ENCODE measurements around the gene EPYC. TPM values are rescaled to one million over a fixed set of nuclear protein-coding genes. Genes with fewer than 3 reads are reported as not detected.

Gene EPYC
- total RNA-seq, 4 donors from 2014 or later = not detected

DNA sequence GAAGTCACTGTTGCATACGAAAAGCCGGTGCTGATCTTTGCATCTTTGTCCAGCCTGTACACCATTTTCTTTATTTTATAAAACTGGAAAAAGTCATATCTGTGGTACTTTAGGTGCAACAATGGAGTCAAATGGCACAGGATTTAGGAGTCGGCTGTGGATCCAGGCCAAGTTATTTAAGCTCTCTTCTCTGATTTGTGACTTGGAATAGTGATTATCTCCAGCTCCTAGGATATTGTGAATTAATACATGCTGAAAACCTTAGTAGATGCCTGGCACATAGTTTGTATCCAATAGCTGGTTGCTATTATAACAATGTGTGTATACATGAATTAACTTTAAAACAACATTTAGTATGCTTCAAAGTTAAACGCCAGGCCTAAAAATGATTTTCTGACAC lies 43.6 kb downstream of the EPYC start:
- no peaks in the 10 kb centered on the region for H3K27me3 ChIP-seq
- no peak for DNase-seq (ENCODE audit: extremely low spot score)
- no peak for TF ChIP-seq POLR2AphosphoS5 (IDR thresholded peaks at IDR 0.05)
- TF ChIP-seq, protein P1, sequence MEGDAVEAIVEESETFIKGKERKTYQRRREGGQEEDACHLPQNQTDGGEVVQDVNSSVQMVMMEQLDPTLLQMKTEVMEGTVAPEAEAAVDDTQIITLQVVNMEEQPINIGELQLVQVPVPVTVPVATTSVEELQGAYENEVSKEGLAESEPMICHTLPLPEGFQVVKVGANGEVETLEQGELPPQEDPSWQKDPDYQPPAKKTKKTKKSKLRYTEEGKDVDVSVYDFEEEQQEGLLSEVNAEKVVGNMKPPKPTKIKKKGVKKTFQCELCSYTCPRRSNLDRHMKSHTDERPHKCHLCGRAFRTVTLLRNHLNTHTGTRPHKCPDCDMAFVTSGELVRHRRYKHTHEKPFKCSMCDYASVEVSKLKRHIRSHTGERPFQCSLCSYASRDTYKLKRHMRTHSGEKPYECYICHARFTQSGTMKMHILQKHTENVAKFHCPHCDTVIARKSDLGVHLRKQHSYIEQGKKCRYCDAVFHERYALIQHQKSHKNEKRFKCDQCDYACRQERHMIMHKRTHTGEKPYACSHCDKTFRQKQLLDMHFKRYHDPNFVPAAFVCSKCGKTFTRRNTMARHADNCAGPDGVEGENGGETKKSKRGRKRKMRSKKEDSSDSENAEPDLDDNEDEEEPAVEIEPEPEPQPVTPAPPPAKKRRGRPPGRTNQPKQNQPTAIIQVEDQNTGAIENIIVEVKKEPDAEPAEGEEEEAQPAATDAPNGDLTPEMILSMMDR (IDR thresholded peaks at IDR 0.05) = no peak
- no peak for TF ChIP-seq EP300 (IDR thresholded peaks at IDR 0.05)
- no peak for TF ChIP-seq POLR2A (IDR thresholded peaks at IDR 0.05; ENCODE audit: low read depth)
- H3K4me1 ChIP-seq = no peaks in the 10 kb centered on the region
- no peak overlapping the region for H3K4me3 ChIP-seq
- intact Hi-C loops (cut with DNase I) = no loop called here
- 96% methylated on average over 4 of the region's 4 CpGs for WGBS
- H3K36me3 ChIP-seq = no peaks in the 10 kb centered on the region
- no peaks in the 10 kb centered on the region for H3K9me3 ChIP-seq
- H3K27ac ChIP-seq (replicated peaks in 1 of 4) = no peak overlapping the region

- H3K4me1 ChIP-seq = no peaks in the 10 kb centered on the region
- intact Hi-C loops (cut with DNase I) = no loop called here
- H3K27ac ChIP-seq (replicated peaks in 1 of 4) = no peak overlapping the region
- H3K36me3 ChIP-seq = no peaks in the 10 kb centered on the region
- no peaks in the 10 kb centered on the region for H3K27me3 ChIP-seq
- TF ChIP-seq POLR2AphosphoS5 (IDR thresholded peaks at IDR 0.05) (no peak), EP300 (IDR thresholded peaks at IDR 0.05) (no peak)
- TF ChIP-seq, protein P1 (IDR thresholded peaks at IDR 0.05) = peak; percentile 55 to 70 (median 56)
- 3% methylated on average over 4 of the region's 4 CpGs for WGBS
- no peaks in the 10 kb centered on the region for H3K9me3 ChIP-seq
- no peak for DNase-seq (ENCODE audit: extremely low spot score)
- no peak overlapping the region for H3K4me3 ChIP-seq
These were observed 45.1 kb downstream of the EPYC start for GRCh38 chr12:90959538-90960139.

DNA sequence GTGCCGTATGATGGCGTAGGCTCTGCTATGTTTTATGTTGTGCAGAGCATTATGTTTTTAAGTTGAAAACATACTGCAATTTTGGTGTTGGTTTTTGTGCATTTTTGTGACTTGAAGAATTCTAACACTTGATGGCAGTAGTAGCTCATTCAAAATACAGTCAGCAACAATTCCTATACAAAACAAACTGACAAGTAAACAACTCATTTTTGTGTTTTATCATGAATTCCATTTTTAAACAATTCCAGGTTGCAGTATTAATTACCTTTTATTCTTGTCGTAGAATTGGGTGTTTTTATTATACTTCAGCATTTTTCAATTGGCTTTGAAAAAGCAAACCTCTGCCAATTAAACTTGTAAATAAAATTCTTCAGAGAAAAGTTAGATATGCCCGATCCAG lies 45.7 kb downstream of the EPYC start:
- no peaks in the 10 kb centered on the region for H3K4me1 ChIP-seq
- H3K27me3 ChIP-seq = no peaks in the 10 kb centered on the region
- H3K27ac ChIP-seq (replicated peaks in 1 of 4) = no peak overlapping the region
- intact Hi-C loops (cut with DNase I) = no loop called here
- H3K4me3 ChIP-seq = no peak overlapping the region
- no peaks in the 10 kb centered on the region for H3K9me3 ChIP-seq
- 59% methylated on average over 4 of the region's 4 CpGs for WGBS
- H3K36me3 ChIP-seq = no peaks in the 10 kb centered on the region
- no peak for DNase-seq (ENCODE audit: extremely low spot score)
- TF ChIP-seq EP300 (IDR thresholded peaks at IDR 0.05) (no peak), POLR2AphosphoS5 (IDR thresholded peaks at IDR 0.05) (no peak), POLR2A (IDR thresholded peaks at IDR 0.05; ENCODE audit: low read depth) (no peak)
- TF ChIP-seq, protein P1 (IDR thresholded peaks at IDR 0.05) = no peak

DNA sequence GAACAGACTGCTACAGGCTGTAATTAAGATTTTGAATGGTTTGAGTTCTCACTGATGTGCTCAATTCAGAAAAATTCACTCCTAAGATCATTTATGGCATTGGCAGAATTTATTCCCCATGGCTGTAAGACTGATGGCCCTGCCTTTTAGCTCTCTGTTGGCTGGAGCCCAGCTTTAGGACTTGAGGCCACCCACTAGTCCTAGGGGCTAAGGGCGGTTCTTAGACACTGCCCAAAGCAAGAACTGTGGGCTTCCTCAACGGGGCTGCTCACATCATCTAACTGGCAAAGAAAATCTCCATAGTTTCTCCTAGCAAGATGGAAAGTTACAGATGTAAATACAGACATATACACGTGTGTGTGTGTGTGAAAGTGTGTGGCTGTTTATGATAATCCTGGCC lies 46.4 kb downstream of the EPYC start:
- DNase-seq (ENCODE audit: extremely low spot score) = no peak
- Histone ChIP-seq H3K9me3 (no peaks in the 10 kb centered on the region), H3K4me3 (no peak overlapping the region), H3K36me3 (no peaks in the 10 kb centered on the region), H3K4me1 (no peaks in the 10 kb centered on the region), H3K27me3 (no peaks in the 10 kb centered on the region), H3K27ac (replicated peaks in 1 of 4) (no peak overlapping the region)
- WGBS = 85% methylated on average over 3 of the region's 3 CpGs
- TF ChIP-seq POLR2A (IDR thresholded peaks at IDR 0.05; ENCODE audit: low read depth) = no peak
- no peak for TF ChIP-seq POLR2AphosphoS5 (IDR thresholded peaks at IDR 0.05)
- TF ChIP-seq, protein P1 (IDR thresholded peaks at IDR 0.05) = no peak
- no peak for TF ChIP-seq EP300 (IDR thresholded peaks at IDR 0.05)
- intact Hi-C loops (cut with DNase I) = no loop called here

DNA sequence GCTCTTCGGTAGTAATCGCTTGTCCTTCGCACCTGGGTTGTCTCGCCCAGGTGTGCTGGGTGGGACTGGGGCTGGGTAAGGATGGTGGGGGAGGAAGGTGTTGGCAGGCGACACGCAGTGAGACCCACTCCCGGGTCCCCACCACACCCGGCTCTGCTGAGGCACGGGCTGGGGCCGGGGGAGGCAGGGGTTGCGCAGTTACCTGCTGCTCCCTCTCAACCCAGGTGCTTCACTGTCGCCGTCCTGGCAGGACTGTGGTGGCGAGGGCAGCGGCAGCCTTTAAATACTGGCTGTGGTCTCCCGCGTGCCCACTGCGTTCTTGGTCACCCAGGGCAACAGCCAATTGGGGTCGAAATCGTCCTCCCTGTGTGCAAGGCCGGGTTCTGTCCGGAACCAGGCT lies 49.9 kb downstream of the EPYC start, which contains the start of gene CCER1:
Gene CCER1, minus strand, starts transcription at position 256 of the 400 bp plus-strand sequence. CDS start 434 bp downstream, outside the sequence.
- no peak within 1 kb of the TSS for H3K4me3 ChIP-seq
- no peak within 1 kb of the TSS for H3K27ac ChIP-seq (replicated peaks in 1 of 4)
- TF ChIP-seq EP300 (IDR thresholded peaks at IDR 0.05) (no peak), POLR2A (IDR thresholded peaks at IDR 0.05; ENCODE audit: low read depth) (no peak), POLR2AphosphoS5 (IDR thresholded peaks at IDR 0.05) (no peak)
- TF ChIP-seq, protein P1 (IDR thresholded peaks at IDR 0.05) = no peak
- DNase-seq (ENCODE audit: extremely low spot score) = no peak
- H3K4me1 ChIP-seq = no peaks in the 10 kb centered on the region
- H3K36me3 ChIP-seq = no peaks in the 10 kb centered on the region
- no peaks in the 10 kb centered on the region for H3K9me3 ChIP-seq
- H3K27me3 ChIP-seq = no peaks in the 10 kb centered on the region
- intact Hi-C loops (cut with DNase I) = no loop called here
- WGBS = 90% methylated on average over 20 of the region's 22 CpGs
